Measurements from ENCODE around the gene INPP5A.

INPP5A gene

GRCh38 chr10:132676193-132676891 lies 138.8 kb downstream of the INPP5A start:
- TF ChIP-seq CTCF (IDR thresholded peaks at IDR 0.05; ENCODE audit: low read depth, low read length): no peak

GRCh38 chr10:132677096-132677472 lies 139.5 kb downstream of the INPP5A start:
- Histone ChIP-seq H3K9me3 (ENCODE audit: severe bottlenecking) (no peaks in the 10 kb centered on the region), H3K36me3 (no peaks in the 10 kb centered on the region), H3K27ac (no peak overlapping the region), H3K27me3 (ENCODE audit: insufficient read depth, low read depth, severe bottlenecking) (no peaks in the 10 kb centered on the region), H3K4me3 (ENCODE audit: low read depth, low read length) (no peak overlapping the region)
- DNase-seq: no peak
- TF ChIP-seq CTCF (IDR thresholded peaks at IDR 0.05; ENCODE audit: low read depth, low read length): no peak

More at GRCh38 chr10:132676193-132676891, 138.8 kb downstream of the INPP5A start:
- DNase-seq: no peak
- Histone ChIP-seq H3K9me3 (ENCODE audit: severe bottlenecking) (no peaks in the 10 kb centered on the region), H3K27me3 (ENCODE audit: insufficient read depth, low read depth, severe bottlenecking) (no peaks in the 10 kb centered on the region), H3K36me3 (no peaks in the 10 kb centered on the region), H3K27ac (no peak overlapping the region), H3K4me3 (ENCODE audit: low read depth, low read length) (no peak overlapping the region)

GRCh38 chr10:132677473-132678227 lies 140.1 kb downstream of the INPP5A start:
- DNase-seq: peak; percentile 31
- no peaks in the 10 kb centered on the region for H3K27me3 ChIP-seq (ENCODE audit: insufficient read depth, low read depth, severe bottlenecking)
- no peak for TF ChIP-seq CTCF (IDR thresholded peaks at IDR 0.05; ENCODE audit: low read depth, low read length)

DNA sequence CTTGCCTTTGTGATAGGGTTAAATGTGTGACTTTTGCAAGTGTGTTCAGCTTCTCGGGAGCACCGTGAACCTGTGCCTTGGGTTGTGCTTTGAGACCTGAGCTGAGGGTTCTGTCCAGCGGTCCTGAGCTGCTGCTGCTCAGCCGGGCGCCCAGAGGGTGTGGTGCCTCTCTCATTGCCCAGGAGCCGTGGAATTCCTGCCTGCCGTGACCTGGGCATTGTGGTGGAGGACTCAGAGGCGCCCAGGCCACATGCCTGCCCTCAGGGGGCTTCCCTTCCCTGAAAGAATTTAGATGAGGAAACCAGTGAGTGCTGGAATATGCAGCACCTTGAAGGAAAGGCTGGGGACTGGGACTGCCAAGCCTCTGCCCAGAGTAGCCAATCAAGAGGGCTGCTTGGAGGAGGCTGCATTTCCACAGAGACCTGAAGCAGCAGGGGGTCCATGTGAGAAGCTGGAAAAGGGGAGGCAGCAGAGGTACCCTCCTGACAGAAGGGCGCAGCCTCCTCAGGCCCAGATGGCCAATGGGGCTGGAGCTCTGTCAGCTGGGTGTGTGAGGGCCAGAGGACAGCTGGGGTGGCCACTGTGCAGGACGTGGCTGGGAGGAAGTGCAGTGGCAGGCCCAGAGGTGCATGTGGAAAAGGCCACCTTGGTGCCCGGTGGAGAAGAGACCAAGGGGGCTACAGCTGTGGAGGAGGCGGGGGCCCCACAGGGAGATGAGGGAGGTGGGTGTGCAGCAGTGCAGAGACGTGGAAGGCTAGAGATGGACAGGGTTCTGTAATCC lies 141.0 kb downstream of the INPP5A start:
- TF ChIP-seq CTCF (IDR thresholded peaks at IDR 0.05; ENCODE audit: low read depth, low read length): no peak
- Histone ChIP-seq H3K27me3 (ENCODE audit: insufficient read depth, low read depth, severe bottlenecking) (no peaks in the 10 kb centered on the region), H3K9me3 (ENCODE audit: severe bottlenecking) (no peaks in the 10 kb centered on the region), H3K36me3 (no peaks in the 10 kb centered on the region), H3K27ac (no peak overlapping the region), H3K4me3 (ENCODE audit: low read depth, low read length) (no peak overlapping the region)
- no peak for DNase-seq

More at GRCh38 chr10:132677473-132678227, 140.1 kb downstream of the INPP5A start:
- Histone ChIP-seq H3K27ac (no peak overlapping the region), H3K4me3 (ENCODE audit: low read depth, low read length) (no peak overlapping the region), H3K9me3 (ENCODE audit: severe bottlenecking) (no peaks in the 10 kb centered on the region), H3K36me3 (no peaks in the 10 kb centered on the region)

DNA sequence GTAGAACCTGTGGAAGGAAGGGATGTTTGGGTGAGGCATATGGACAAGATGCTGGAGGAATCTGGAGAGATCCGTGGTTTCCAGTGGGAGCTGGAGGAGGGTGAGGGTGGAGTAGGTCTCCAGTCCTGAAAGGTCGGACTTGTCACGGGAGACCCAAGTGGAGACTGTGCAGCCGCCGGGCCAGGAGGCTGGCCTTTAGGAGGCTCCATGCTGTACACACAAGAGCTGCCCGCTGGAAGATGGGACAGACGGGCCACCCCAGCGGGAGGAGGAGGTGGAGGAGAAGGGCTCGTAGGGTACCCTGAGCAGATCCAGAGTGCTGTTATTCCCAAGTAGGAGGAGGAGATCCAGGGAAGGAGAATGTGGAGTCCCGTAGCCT lies 141.6 kb downstream of the INPP5A start:
- Histone ChIP-seq H3K27ac (no peak overlapping the region), H3K27me3 (ENCODE audit: insufficient read depth, low read depth, severe bottlenecking) (no peaks in the 10 kb centered on the region), H3K9me3 (ENCODE audit: severe bottlenecking) (no peaks in the 10 kb centered on the region), H3K36me3 (no peaks in the 10 kb centered on the region), H3K4me3 (ENCODE audit: low read depth, low read length) (no peak overlapping the region)
- TF ChIP-seq CTCF (IDR thresholded peaks at IDR 0.05; ENCODE audit: low read depth, low read length): no peak
- DNase-seq: no peak

Measured in WERI-Rb-1 (cell line).